Measurements from ENCODE around the gene SECISBP2.
A peak's percentile ranks its signal among the peaks of the same experiment; 100 is the strongest.
"Not testable (repeated sequence)": the region's sequence is repeated elsewhere in the genome, so short reads cannot be mapped to it uniquely, and the experiment has no call there.

SECISBP2 gene

DNA sequence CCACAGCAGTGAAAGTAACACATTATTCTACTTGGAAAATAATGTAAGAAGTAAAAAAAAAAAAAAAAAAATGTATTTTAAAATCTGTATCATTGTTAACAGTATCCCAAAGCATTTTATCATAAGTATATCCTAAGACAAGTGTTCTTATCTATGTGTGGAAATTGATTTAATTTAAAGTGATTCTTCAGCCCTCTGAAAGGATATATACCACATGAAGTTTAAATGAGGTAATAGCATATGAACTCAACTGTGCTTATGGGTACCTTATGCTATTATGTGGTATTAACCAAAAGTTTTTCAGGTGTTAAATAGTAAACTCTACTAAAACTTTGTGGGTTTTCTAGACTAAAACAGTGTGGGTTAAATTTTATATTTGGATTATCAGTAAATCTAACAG, 2.8 kb upstream of the SECISBP2 start:
- Histone ChIP-seq H3K9ac (ENCODE audit: low read depth, low read length) (no peak overlapping the region), H3K4me1 (ENCODE audit: insufficient read depth, low read length) (peaks cover 4% of the 10 kb centered on the region; the same call in 1 of the 2 replicates), H3K9me3 (ENCODE audit: control insufficient read depth, insufficient read depth, low read length) (no peaks in the 10 kb centered on the region), H3K36me3 (ENCODE audit: insufficient read depth, low read length) (0 out of 2 replicates have a peak, but pooled peaks cover 7% of the 10 kb centered on the region)

DNA sequence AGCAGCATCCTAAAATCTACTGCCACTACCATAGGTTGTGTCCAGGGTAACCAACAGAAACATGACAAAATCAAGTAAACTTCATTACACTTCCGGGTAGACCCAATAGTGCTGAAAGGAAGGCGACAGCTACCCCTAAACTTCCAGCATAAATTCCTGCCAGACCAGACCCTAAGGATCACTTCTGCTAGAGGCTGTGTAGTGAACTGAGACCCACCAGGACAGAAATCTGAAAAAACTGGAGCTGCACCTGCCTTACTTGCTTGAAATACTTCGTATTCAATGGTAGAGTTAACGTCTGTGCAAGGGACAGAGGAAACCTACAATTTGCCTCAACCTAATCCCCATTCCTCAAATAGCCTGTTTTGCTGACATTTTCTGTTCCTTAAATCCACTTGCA, 1.0 kb upstream of the SECISBP2 start:
- Histone ChIP-seq H3K4me1 (ENCODE audit: insufficient read depth, low read length) (peaks cover 4% of the 10 kb centered on the region; the same call in 1 of the 2 replicates), H3K36me3 (ENCODE audit: insufficient read depth, low read length) (0 out of 2 replicates have a peak, but pooled peaks cover 7% of the 10 kb centered on the region), H3K9me3 (ENCODE audit: control insufficient read depth, insufficient read depth, low read length) (no peaks in the 10 kb centered on the region), H3K9ac (ENCODE audit: low read depth, low read length) (no peak overlapping the region)

DNA sequence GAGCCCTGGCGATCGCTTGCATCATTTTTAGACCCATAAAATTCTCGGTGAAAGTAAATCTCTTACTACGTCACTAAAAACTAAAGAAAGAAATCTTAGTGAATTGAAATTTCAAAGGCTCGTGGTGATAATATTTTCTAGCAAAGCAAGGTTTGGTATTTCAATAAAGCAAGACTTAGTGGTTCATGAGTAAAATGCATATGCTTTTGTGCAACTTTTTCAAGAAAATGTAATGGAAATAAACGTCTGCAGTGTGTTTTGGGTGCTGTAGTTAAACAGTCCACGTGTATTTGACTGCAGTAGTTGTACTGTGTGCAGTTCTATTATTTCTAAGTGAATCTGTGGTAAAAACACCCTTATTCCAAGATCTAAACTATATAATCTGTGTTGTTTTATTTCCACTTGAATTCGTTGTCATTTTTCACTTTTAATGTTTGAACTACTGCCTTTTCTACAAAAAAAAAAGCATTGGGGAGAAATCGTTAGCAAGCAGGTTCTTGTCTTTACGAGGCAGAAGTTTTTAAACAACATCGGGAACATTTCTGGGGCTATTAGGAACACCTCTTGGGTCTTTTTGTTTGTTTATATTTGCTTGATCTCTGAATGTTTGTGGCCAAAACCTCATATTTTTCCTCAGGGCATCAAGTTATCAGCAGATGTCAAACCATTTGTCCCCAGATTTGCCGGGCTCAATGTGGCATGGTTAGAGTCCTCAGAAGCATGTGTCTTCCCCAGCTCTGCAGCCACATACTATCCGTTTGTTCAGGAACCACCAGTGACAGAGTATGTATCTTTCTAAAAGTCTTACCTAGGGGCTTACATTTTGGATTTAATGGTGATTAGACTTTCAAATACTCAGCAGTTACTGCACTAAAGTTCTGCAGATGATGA, 960 bp downstream of the SECISBP2 start:
- Histone ChIP-seq H3K36me3 (ENCODE audit: insufficient read depth, low read length) (0 out of 2 replicates have a peak, but pooled peaks cover 7% of the 10 kb centered on the region), H3K9me3 (ENCODE audit: control insufficient read depth, insufficient read depth, low read length) (no peaks in the 10 kb centered on the region), H3K9ac (ENCODE audit: low read depth, low read length) (peak overlapping the region; percentile 68), H3K4me1 (ENCODE audit: insufficient read depth, low read length) (peaks cover 4% of the 10 kb centered on the region; the same call in 1 of the 2 replicates)

DNA sequence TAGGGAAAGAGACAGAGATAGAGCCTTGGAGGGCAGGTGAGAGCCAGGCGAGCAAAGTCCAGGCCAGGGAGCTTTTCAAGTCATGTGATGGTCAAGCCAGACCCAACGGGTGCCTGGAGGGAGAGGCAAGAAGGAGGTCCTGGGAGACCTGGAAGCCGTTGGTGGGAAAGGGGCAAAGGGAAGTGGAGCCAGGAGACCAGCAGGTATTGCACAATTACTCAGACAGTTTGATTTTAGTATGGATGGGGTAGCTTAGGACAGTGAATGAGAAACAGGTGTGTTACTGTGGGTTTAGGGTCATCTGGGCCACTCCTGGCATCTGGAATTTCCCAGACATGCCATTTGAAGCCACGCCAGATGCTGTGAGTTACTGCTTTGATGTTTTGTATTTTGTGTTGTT, 5.1 kb downstream of the SECISBP2 start:
- Histone ChIP-seq H3K36me3 (ENCODE audit: insufficient read depth, low read length) (peaks cover 3% of the 10 kb centered on the region; the same call in 1 of the 2 replicates), H3K9ac (ENCODE audit: low read depth, low read length) (no peak overlapping the region), H3K4me1 (ENCODE audit: insufficient read depth, low read length) (no peaks in the 10 kb centered on the region), H3K9me3 (ENCODE audit: control insufficient read depth, insufficient read depth, low read length) (no peaks in the 10 kb centered on the region)

DNA sequence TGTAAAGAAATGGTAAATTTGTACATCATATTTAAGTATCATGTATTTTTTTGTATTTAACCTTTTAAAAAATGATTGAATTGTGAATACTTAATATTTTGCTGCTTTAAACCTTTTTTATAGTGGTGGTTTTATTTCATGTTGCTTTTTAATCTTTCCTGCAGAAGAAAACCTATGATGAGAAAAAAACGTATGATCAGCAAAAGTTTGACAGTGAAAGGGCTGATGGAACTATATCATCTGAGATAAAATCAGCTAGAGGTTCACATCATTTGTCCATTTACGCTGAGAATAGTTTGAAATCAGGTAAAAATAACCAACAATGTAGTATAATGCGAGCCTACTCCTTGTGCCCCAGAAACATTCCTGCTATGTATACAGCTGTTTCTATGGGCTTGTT, 7.4 kb downstream of the SECISBP2 start:
- Histone ChIP-seq H3K4me1 (ENCODE audit: insufficient read depth, low read length) (no peaks in the 10 kb centered on the region), H3K36me3 (ENCODE audit: insufficient read depth, low read length) (peaks cover 7% of the 10 kb centered on the region)

DNA sequence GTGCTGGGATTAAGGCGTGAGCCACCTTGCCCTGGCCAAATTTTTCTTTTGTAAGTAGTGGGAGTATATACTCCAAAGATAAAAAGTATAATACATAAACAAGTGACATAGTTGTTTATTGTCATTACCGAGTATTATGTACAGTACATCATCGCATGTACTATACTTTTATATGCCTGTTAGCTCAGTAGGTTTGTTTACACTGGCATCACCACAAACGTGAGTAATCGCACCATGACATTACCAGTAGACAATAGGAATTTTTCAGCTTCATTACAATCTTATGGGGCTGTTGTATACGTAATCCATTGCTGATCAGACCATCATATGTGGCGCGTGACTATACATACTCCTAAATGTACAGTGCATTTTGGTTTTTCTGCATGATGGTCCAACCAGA, 9.8 kb downstream of the SECISBP2 start:
- no peaks in the 10 kb centered on the region for H3K9me3 ChIP-seq (ENCODE audit: control insufficient read depth, insufficient read depth, low read length)
- no peaks in the 10 kb centered on the region for H3K4me1 ChIP-seq (ENCODE audit: insufficient read depth, low read length)
- H3K9ac ChIP-seq (ENCODE audit: low read depth, low read length): no peak overlapping the region
- H3K36me3 ChIP-seq (ENCODE audit: insufficient read depth, low read length): peaks cover 7% of the 10 kb centered on the region

More for the DNA sequence above, 7.4 kb downstream of the SECISBP2 start:
- H3K9ac ChIP-seq (ENCODE audit: low read depth, low read length): no peak overlapping the region
- no peaks in the 10 kb centered on the region for H3K9me3 ChIP-seq (ENCODE audit: control insufficient read depth, insufficient read depth, low read length)

DNA sequence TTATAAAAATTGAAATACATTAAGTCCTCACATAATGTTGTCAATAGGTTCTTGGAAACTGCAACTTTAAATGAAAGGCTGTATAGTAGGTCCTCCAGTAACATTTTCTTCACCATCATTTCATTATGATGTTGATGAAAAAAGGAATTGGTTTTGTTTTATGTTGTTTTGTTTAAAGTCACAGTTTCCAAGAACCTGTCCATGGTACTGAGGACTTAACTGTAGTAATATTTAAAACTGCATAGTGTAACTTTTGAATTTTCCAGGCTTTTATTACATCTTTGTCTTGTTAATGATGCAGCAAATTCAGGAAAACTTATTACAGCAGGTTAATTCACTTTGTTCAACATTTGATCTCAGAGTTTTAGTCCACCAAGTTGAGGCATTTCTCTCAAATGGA, 11.6 kb downstream of the SECISBP2 start:
- Histone ChIP-seq H3K9ac (ENCODE audit: low read depth, low read length) (no peak overlapping the region), H3K4me1 (ENCODE audit: insufficient read depth, low read length) (no peaks in the 10 kb centered on the region), H3K36me3 (ENCODE audit: insufficient read depth, low read length) (peaks cover 16% of the 10 kb centered on the region), H3K9me3 (ENCODE audit: control insufficient read depth, insufficient read depth, low read length) (no peaks in the 10 kb centered on the region)

DNA sequence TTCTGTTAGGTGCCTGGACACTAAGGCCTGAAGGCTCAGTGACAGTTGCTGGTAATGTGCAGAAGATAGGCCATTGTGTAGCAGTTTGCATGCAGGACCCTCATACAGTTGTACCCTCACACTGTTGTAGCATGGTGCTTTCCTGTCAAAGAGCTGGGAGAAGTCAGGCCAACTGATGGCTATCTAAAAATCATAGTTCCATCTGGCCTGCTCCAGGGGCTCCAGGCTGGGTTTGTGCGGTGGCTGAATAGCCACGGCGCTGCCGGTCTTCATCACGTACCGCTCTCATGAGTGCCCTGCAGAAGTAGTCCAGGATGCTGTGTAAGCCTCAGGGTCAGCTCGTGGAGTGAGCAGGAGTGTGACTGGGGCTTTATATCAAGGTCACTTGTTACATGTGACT, 12.2 kb downstream of the SECISBP2 start:
- no peak overlapping the region for H3K9ac ChIP-seq (ENCODE audit: low read depth, low read length)
- no peaks in the 10 kb centered on the region for H3K9me3 ChIP-seq (ENCODE audit: control insufficient read depth, insufficient read depth, low read length)
- no peaks in the 10 kb centered on the region for H3K4me1 ChIP-seq (ENCODE audit: insufficient read depth, low read length)
- H3K36me3 ChIP-seq (ENCODE audit: insufficient read depth, low read length): peaks cover 16% of the 10 kb centered on the region

DNA sequence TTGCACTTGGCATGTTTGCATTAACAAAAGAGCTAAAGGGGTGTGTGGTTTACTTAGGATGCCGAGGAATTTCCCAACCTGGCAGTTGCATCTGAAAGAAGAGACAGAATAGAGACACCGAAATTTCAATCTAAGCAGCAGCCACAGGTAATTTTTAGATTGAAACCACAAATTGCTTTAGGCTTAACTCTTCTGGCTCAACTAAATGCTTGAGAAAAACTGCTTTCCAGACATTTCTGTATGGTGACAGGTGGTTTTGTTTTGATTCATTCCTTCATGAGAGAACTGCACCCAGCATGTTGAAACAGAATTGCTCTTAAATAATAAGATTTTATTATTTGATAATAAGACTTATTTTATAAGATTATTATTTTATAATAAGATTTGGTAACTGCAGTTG, 21.5 kb downstream of the SECISBP2 start:
- Histone ChIP-seq H3K9ac (ENCODE audit: low read depth, low read length) (no peak overlapping the region), H3K36me3 (ENCODE audit: insufficient read depth, low read length) (peaks cover 31% of the 10 kb centered on the region), H3K4me1 (ENCODE audit: insufficient read depth, low read length) (no peaks in the 10 kb centered on the region), H3K9me3 (ENCODE audit: control insufficient read depth, insufficient read depth, low read length) (no peaks in the 10 kb centered on the region)

DNA sequence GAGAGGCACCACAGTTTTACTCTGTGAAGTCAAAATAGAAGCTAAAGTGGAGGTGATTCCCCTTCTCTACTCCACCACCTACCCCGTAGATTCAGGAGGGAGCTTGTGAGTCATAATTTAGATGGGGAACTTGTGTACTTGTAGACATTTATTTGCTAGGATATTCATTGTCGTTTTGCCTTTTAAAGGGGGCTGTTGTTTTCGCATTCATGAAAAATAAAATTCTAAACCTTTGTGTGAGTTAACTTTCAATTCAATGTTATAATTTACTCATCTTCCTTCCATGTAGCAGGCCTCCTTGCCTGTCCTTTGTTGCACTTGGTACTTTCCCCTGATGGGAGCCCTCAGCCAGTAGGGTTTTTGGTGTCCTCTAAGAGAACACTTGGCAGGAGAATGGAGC, 22.0 kb downstream of the SECISBP2 start:
- no peaks in the 10 kb centered on the region for H3K9me3 ChIP-seq (ENCODE audit: control insufficient read depth, insufficient read depth, low read length)
- no peak overlapping the region for H3K9ac ChIP-seq (ENCODE audit: low read depth, low read length)
- peaks cover 32% of the 10 kb centered on the region for H3K36me3 ChIP-seq (ENCODE audit: insufficient read depth, low read length)
- no peaks in the 10 kb centered on the region for H3K4me1 ChIP-seq (ENCODE audit: insufficient read depth, low read length)

DNA sequence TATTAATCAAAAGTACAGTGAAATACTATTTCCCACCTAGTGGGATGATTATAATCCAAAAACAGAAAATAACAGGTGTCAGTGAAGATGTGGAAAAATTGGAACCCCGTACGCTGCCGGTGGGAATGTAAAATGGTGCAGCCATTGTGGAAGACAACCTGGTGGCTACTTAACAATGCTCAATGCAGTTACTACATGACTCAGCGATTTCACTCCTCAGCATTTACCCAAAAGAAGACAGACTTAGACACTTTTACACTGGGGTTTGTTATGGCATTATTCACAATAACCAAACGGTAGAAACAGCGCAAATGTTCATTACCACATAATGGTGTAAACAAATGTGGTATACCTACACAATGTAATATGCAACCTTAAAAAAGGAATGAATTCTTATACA, 23.9 kb downstream of the SECISBP2 start:
- no peaks in the 10 kb centered on the region for H3K9me3 ChIP-seq (ENCODE audit: control insufficient read depth, insufficient read depth, low read length)
- peaks cover 41% of the 10 kb centered on the region for H3K36me3 ChIP-seq (ENCODE audit: insufficient read depth, low read length)
- H3K9ac ChIP-seq (ENCODE audit: low read depth, low read length): no peak overlapping the region
- no peaks in the 10 kb centered on the region for H3K4me1 ChIP-seq (ENCODE audit: insufficient read depth, low read length)

DNA sequence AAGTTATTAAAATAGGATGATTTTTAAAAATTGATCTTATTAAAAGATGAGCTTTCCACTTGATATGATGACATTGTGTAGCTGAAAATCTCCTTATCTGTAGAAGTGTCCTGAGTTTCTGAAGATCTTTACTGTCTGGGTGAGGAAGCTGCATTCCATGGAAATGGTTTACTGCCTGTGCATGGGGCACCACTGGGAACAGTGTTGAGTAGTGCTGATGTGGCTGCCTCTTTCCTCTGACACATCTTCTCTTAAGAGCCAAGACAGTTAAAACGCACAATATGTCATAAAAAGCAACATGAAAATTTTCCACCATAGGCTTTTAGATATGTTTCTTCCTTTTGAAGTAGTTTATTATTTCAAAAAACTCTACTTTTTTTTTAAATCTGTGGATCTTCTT, 24.6 kb downstream of the SECISBP2 start:
- Histone ChIP-seq H3K9me3 (ENCODE audit: control insufficient read depth, insufficient read depth, low read length) (no peaks in the 10 kb centered on the region), H3K4me1 (ENCODE audit: insufficient read depth, low read length) (no peaks in the 10 kb centered on the region), H3K9ac (ENCODE audit: low read depth, low read length) (no peak overlapping the region), H3K36me3 (ENCODE audit: insufficient read depth, low read length) (peaks cover 38% of the 10 kb centered on the region)

DNA sequence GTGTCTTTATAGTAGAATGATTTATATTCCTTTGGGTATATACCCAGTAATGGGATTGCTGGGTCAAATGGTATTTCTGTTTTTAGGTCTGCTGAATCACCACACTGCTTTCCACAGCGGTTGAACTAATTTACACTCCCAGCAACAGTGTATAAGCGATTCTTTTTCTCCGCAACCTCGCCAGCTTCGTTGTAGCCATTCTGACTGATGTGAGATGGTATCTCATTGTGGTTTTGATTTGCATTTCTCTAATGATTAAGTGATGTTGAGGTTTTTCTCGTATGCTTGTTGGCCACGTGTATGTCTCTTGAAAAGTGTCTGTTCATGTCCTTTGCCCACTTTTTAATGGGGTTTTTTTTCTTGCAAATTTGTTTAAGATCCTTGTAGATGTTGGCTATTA, 25.5 kb downstream of the SECISBP2 start:
- H3K9me3 ChIP-seq (ENCODE audit: control insufficient read depth, insufficient read depth, low read length); H3K9ac ChIP-seq (ENCODE audit: low read depth, low read length); H3K4me1 ChIP-seq (ENCODE audit: insufficient read depth, low read length): not testable (repeated sequence)
- peaks cover 38% of the 10 kb centered on the region for H3K36me3 ChIP-seq (ENCODE audit: insufficient read depth, low read length)

DNA sequence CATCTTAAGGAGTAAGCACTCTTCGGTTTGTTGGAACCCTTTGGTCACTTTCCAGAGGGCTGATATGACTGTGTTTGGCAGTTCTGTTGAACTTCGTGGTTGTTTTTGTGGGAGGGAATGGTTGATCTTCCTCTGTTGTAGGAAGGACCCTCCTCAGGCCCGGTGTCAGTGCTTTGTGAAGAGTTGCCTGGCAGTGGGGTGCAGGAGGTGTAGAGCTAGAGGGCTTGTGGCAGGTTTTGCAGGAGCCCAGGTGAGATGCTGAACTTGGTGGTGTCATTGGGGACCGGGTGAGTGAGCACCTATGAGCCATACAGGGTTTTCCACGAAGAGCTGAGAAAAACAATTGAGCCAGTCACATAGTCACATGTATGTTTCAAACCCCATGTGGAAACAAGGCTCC, 27.2 kb downstream of the SECISBP2 start:
- Histone ChIP-seq H3K4me1 (ENCODE audit: insufficient read depth, low read length) (no peaks in the 10 kb centered on the region), H3K9me3 (ENCODE audit: control insufficient read depth, insufficient read depth, low read length) (no peaks in the 10 kb centered on the region), H3K9ac (ENCODE audit: low read depth, low read length) (no peak overlapping the region), H3K36me3 (ENCODE audit: insufficient read depth, low read length) (peaks cover 36% of the 10 kb centered on the region)

DNA sequence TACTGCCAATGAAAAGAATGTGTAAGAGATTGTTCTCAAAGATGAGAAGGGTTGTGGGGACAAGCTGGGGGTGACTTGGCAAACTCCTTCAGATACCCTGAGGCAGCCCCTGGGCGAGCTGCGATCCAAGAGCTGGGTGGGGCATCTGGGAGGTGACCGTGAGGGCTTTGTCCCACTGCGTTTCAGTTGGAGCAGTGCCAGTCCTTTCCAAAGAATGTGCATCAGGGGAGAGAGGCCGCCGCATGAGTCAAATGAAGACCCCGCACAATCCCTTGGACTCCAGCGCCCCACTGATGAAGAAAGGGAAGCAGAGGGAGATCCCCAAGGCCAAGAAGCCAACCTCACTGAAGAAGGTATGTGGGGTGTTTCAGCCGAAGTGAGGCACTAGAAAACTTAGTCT, 28.4 kb downstream of the SECISBP2 start:
- H3K36me3 ChIP-seq (ENCODE audit: insufficient read depth, low read length): peaks cover 47% of the 10 kb centered on the region
- no peaks in the 10 kb centered on the region for H3K9me3 ChIP-seq (ENCODE audit: control insufficient read depth, insufficient read depth, low read length)
- no peaks in the 10 kb centered on the region for H3K4me1 ChIP-seq (ENCODE audit: insufficient read depth, low read length)
- H3K9ac ChIP-seq (ENCODE audit: low read depth, low read length): no peak overlapping the region
